Pancreas (tissue), 10 donors: ENCODE data around the gene HOOK2. TPM values are rescaled to one million over a fixed set of nuclear protein-coding genes. Genes with fewer than 3 reads are reported as not detected.
"Not testable (repeated sequence)": the region's sequence is repeated elsewhere in the genome, so short reads cannot be mapped to it uniquely, and the experiment has no call there.

Source experiments
- ATAC-seq, 4 donors: fragments of 200-7000 bp; cut with Tn5 transposase; one replicate each; pipeline versions ENCODE4 v1.8.0 to v1.9.1; 2020; ENCODE audit warnings: mild to moderate bottlenecking in 4 of 4, moderate library complexity in 4 of 4
- DNase-seq, 6 donors: peaks; one replicate each; pipeline ENCODE4 v3.0.0-alpha.2; 2020
- FAIRE-seq: peaks from 2 replicates; lab custom pipeline; 2012; peaks lifted over from hg19 to GRCh38; lab: Jason Lieb, UNC
- H3K27ac ChIP-seq, 4 donors: fragments of 200-600 bp; sonication (generic); 1 replicate in 3 of 4; 2 replicates in 1 of 4; pipeline versions ENCODE4 v1.5.0 to v1.8.0; 2020
- H3K27me3 ChIP-seq, 4 donors: fragments of 200-600 bp; one replicate each; pipeline ENCODE4 v1.8.0; 2021
- H3K36me3 ChIP-seq, 3 donors: fragments of 200-600 bp; sonication (generic) in 1 of 3; one replicate each; pipeline versions ENCODE4 v1.5.0 to v1.8.0; 2020 to 2021
- H3K4me1 ChIP-seq, 3 donors: fragments of 200-600 bp; one replicate each; pipeline ENCODE4 v1.8.0; 2021
- H3K4me3 ChIP-seq, 4 donors: fragments of 200-600 bp; sonication (generic) in 2 of 4; one replicate each; pipeline versions ENCODE4 v1.5.0 to v1.8.0; 2020 to 2021
- H3K9me3 ChIP-seq, 4 donors: fragments of 200-600 bp; one replicate each; pipeline ENCODE4 v1.8.0; 2021
- CTCF ChIP-seq, 4 donors: fragments of 200-600 bp; sonication (generic) in 3 of 4; IDR thresholded peaks; one replicate each; pipeline versions ENCODE4 v1.5.0 to v1.8.0; 2021; ENCODE audit warnings: antibody characterized with exemption in 4 of 4
- WGBS, 2 donors: extraction: QIAGEN DNeasy Blood & Tissue Kit; methylation state at CpG; one replicate each; pipeline ENCODE4 v1.1.7; 2013; 5-methylcytosine and 5-hydroxymethylcytosine counted together
- intact Hi-C, 3 donors: fragments of 100-400 bp; cut with DNase I; formaldehyde crosslinking; loops; one replicate each; pipeline versions ENCODE4 v1.11.1 to v1.14.2; 2022
- polyA plus RNA-seq, 2 donors: library from polyadenylated mRNA; stranded (reverse); fragments of 200-250 nt; gene quantifications; one replicate each; pipeline ENCODE4 v1.2.3, GENCODE V29; 2013
- total RNA-seq, 6 donors: library from RNA; stranded (reverse); fragmentation: NEBNext Ultra II Directional in 4 of 6; extraction: Animal tissue kit (Norgen Biotek cat#: 25700) in 4 of 6; gene quantifications; one replicate each; pipeline versions ENCODE4 v1.2.1 to v1.2.4, GENCODE V29; 2021 to 2023
- donor health status: healthy with polysubstance abuse.
- donor health status: DM: no; HTN: no; CAD: no; lungs with moderate emphysema.
- donor health status: DM: no; HTN: no; CAD: no.
- donor health status: control.
- donor health status: control.
- donor health status: Bipolar disorder and iron deficiency.
- donor health status: DM: yes; HTN: yes; CAD: no.
- donor health status: DM: no; HTN: no; CAD: no.
- donor health status: DM: no; HTN: no; CAD: no.
- donor health status: DM: yes; HTN: yes; CAD: no.

Gene HOOK2
- total and polyA plus RNA-seq, 8 donors: 37.7 to 300 (median 53.0) TPM

GRCh38 chr19:12800923-12801465 is 25.6 kb upstream of the HOOK2 start:
- peak overlapping the region; percentile 29 to 70 (median 63) for H3K27ac ChIP-seq

GRCh38 chr19:12800466-12800770 is 25.1 kb upstream of the HOOK2 start:
- FAIRE-seq (no peak), DNase-seq (no peak), ATAC-seq (no peak)
- intact Hi-C loops: loop anchor here in 1 of 3 donors (5.0 kb wide), 1 partner anchor 33 kb away; no protein-coding TSS in a partner anchor
- H3K27ac ChIP-seq: peak overlapping the region in 1 of 4 donors; percentile 29
- H3K4me3 ChIP-seq: peak overlapping the region in 3 of 4 donors; percentile 64 to 89 (median 78)
- no peak for TF ChIP-seq CTCF (IDR thresholded peaks at IDR 0.05)
- peaks cover 0 to 12% (median 3%) of the 10 kb centered on the region in 3 donors for H3K4me1 ChIP-seq
- 56 to 85% methylated on average over 1 of the region's 1 CpG for WGBS, 2 donors
- peaks cover 0 to 11% (median 0%) of the 10 kb centered on the region in 3 donors for H3K36me3 ChIP-seq
- H3K9me3 ChIP-seq: no peaks in the 10 kb centered on the region
- no peaks in the 10 kb centered on the region for H3K27me3 ChIP-seq

More at GRCh38 chr19:12800923-12801465, 25.6 kb upstream of the HOOK2 start:
- Histone ChIP-seq H3K4me1 (peaks cover 0 to 12% (median 3%) of the 10 kb centered on the region in 3 donors), H3K27me3 (no peaks in the 10 kb centered on the region), H3K4me3 (peak overlapping the region; percentile 64 to 89 (median 82)), H3K36me3 (peaks cover 0 to 11% (median 0%) of the 10 kb centered on the region in 3 donors), H3K9me3 (no peaks in the 10 kb centered on the region)
- DNase-seq: peak in 5 of 6 donors; percentile 47 to 86 (median 55)
- TF ChIP-seq CTCF (IDR thresholded peaks at IDR 0.05): no peak
- intact Hi-C loops: loop anchor here in 1 of 3 donors (5.0 kb wide), 1 partner anchor 34 kb away; no protein-coding TSS in a partner anchor
- no peak for FAIRE-seq
- peak; percentile 34 to 45 (median 38) for ATAC-seq
- 3 to 4% methylated on average over 38 of the region's 38 CpGs for WGBS, 2 donors

GRCh38 chr19:12799742-12800465 is 24.6 kb upstream of the HOOK2 start:
- FAIRE-seq (no peak), DNase-seq (peak in 2 of 6 donors; percentile 15 to 42), ATAC-seq (no peak)
- intact Hi-C loops: loop anchor here in 2 of 3 donors (5.0 kb wide), 2 partner anchors 33 to 38 kb away; no protein-coding TSS in a partner anchor
- no peak for TF ChIP-seq CTCF (IDR thresholded peaks at IDR 0.05)
- no peak overlapping the region for H3K27ac ChIP-seq
- H3K9me3 ChIP-seq: no peaks in the 10 kb centered on the region
- H3K4me1 ChIP-seq: peaks cover 0 to 16% (median 3%) of the 10 kb centered on the region in 3 donors
- WGBS, 2 donors: 69 to 71% methylated on average over 18 of the region's 18 CpGs
- H3K4me3 ChIP-seq: peak overlapping the region in 2 of 4 donors; percentile 64 to 78
- peaks cover 0 to 11% (median 0%) of the 10 kb centered on the region in 3 donors for H3K36me3 ChIP-seq
- H3K27me3 ChIP-seq: no peaks in the 10 kb centered on the region

GRCh38 chr19:12797607-12798006 is 22.3 kb upstream of the HOOK2 start:
- intact Hi-C loops: loop anchor here in 1 of 3 donors (2.0 to 5.0 kb wide), 2 partner anchors 21 to 35 kb away; no protein-coding TSS in a partner anchor
- FAIRE-seq, ATAC-seq, DNase-seq, H3K4me3 ChIP-seq, H3K27me3 ChIP-seq, H3K27ac ChIP-seq, H3K9me3 ChIP-seq: not testable (repeated sequence)
- H3K4me1 ChIP-seq: peaks cover 0 to 20% (median 3%) of the 10 kb centered on the region in 3 donors
- WGBS, 2 donors: 94 to 97% methylated on average over 7 of the region's 7 CpGs
- H3K36me3 ChIP-seq: peaks cover 0 to 11% (median 0%) of the 10 kb centered on the region in 3 donors

GRCh38 chr19:12797141-12797587 is 21.8 kb upstream of the HOOK2 start:
- H3K4me3 ChIP-seq: no peak overlapping the region
- no peaks in the 10 kb centered on the region for H3K9me3 ChIP-seq
- H3K4me1 ChIP-seq: peaks cover 0 to 20% (median 3%) of the 10 kb centered on the region in 3 donors
- H3K27me3 ChIP-seq: no peaks in the 10 kb centered on the region
- DNase-seq (peak in 1 of 6 donors; percentile 24), ATAC-seq (no peak), FAIRE-seq (no peak)
- H3K36me3 ChIP-seq: peaks cover 0 to 11% (median 0%) of the 10 kb centered on the region in 3 donors
- WGBS, 2 donors: 90 to 94% methylated on average over 6 of the region's 6 CpGs
- no peak overlapping the region for H3K27ac ChIP-seq
- intact Hi-C loops: loop anchor here in 1 of 3 donors (2.0 to 5.0 kb wide), 2 partner anchors 20 to 35 kb away; no protein-coding TSS in a partner anchor
- no peak for TF ChIP-seq CTCF (IDR thresholded peaks at IDR 0.05)
